ENCODE data around the gene DNM3. TPM values are rescaled to one million over a fixed set of nuclear protein-coding genes. Genes with fewer than 3 reads are reported as not detected.

Gene DNM3
- total and polyA plus RNA-seq, 2 donors (not counting 3 experiments of a cell fraction or from before 2014, with no cell fraction given), result 1.4 to 2.5 TPM

DNA sequence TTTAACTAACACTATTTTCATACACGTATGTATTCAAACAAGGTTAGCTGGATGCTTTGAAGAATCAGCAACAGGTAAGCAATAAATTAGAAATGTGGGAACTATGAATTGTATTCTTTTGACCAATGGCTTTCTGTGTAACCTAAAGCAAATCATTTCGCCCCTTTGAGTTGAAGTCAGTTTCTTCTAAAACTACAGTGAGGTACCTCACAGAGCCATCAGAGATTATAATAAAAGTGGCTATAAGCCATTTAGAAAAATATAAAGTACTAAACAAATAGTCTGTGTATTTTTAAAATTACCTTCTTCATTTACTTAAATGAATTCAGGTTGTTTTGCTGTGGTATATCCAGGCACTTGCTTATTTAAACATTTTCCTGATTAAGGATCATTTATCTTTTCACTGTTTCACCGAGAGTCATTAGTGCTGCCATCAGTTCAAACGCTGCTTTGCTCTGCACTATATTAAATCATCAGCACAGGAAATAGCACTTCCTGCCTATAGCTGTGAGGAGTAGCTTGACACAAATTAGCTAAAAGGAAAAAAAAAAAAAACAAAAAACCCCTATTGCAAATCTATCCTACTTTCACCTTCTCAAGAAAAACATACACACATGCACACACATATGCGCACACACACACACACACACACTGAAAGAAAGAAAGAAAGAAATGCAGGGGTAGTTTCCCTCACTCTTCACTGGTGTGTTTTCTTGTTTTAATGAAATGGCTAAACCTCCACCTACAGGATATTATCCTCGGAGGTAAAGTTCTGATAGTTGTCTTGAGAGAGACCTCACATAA, 539.3 kb downstream of the DNM3 start:
- Histone ChIP-seq H3K9me1 (replicated peaks; ENCODE audit: control insufficient read depth, extremely low read depth, insufficient read depth, low read length) (no peaks in the 10 kb centered on the region), H3K4me2 (ENCODE audit: insufficient read depth, low read length) (peak overlapping the region; percentile 89), H3K79me2 (ENCODE audit: control insufficient read depth, insufficient read depth, low read length) (no peaks in the 10 kb centered on the region), H3K9me3 (replicated peaks; ENCODE audit: control insufficient read depth, insufficient read depth, low read length) (no peaks in the 10 kb centered on the region), H3K4me3 (replicated peaks in 1 of 3; ENCODE audit: insufficient read depth in 1 of 3, low read depth in 1 of 3, low read length in 3 of 3) (peak overlapping the region in 1 of 3 experiments; percentile 24), H3K27ac (ENCODE audit: insufficient read depth, low read depth, low read length) (peak overlapping the region; percentile 73), H2AFZ (ENCODE audit: low read depth, low read length) (peak overlapping the region; percentile 91), H3K4me1 (ENCODE audit: control insufficient read depth, extremely low read depth, insufficient read depth, low read length) (peaks cover 39% of the 10 kb centered on the region), H3K27me3 (ENCODE audit: control insufficient read depth in 2 of 2, insufficient read depth in 2 of 2, low read length in 2 of 2) (no peaks in the 10 kb centered on the region), H4K20me1 (replicated peaks; ENCODE audit: control insufficient read depth, extremely low read depth, insufficient read depth, low read length) (no peaks in the 10 kb centered on the region), H3K9ac (replicated peaks; ENCODE audit: extremely low read depth, insufficient read depth, low read length) (peak overlapping the region; percentile 51), H3K36me3 (ENCODE audit: control insufficient read depth in 2 of 2, extremely low read depth in 1 of 2, insufficient read depth in 2 of 2, low read length in 2 of 2) (no peaks in the 10 kb centered on the region)
- intact Hi-C loops (cut with micrococcal nuclease), result loop anchor here (1.0 kb wide), 1 partner anchor 244 kb away; no protein-coding TSS in a partner anchor
- peak; percentile 65 for DNase-seq (ENCODE audit: low read depth, low spot score)
- POLR2A ChIA-PET, result no interaction called here
- CTCF ChIA-PET, result interaction anchor here (0.6 to 1.9 kb wide), 10 partner anchors 8 to 395 kb away, joined by 3 to 12 read pairs (median 4); no protein-coding TSS in a partner anchor
- BruUV-seq (replicated peaks), result no TSS peak
- TF ChIP-seq FOS (IDR thresholded peaks at IDR 0.05; ENCODE audit: borderline replicate concordance, insufficient read depth, low read length) (no peak), MYC (IDR thresholded peaks at IDR 0.05; ENCODE audit: low read depth, low read length) (no peak), JUN (IDR thresholded peaks at IDR 0.05; ENCODE audit: borderline replicate concordance, insufficient read depth, insufficient read length, low read depth) (no peak), GATA2 (IDR thresholded peaks at IDR 0.05; ENCODE audit: insufficient read depth, insufficient read length, low read depth, low read length) (no peak), POLR2AphosphoS5 (IDR thresholded peaks at IDR 0.05; ENCODE audit: insufficient read depth, low read depth, low read length) (no peak), EZH2 (IDR thresholded peaks at IDR 0.05; ENCODE audit: borderline replicate concordance, low read depth, low read length, severe bottlenecking) (no peak), POLR2A (IDR thresholded peaks at IDR 0.05; ENCODE audit: low read depth, low read length) (no peak)
- TF ChIP-seq, protein P1, sequence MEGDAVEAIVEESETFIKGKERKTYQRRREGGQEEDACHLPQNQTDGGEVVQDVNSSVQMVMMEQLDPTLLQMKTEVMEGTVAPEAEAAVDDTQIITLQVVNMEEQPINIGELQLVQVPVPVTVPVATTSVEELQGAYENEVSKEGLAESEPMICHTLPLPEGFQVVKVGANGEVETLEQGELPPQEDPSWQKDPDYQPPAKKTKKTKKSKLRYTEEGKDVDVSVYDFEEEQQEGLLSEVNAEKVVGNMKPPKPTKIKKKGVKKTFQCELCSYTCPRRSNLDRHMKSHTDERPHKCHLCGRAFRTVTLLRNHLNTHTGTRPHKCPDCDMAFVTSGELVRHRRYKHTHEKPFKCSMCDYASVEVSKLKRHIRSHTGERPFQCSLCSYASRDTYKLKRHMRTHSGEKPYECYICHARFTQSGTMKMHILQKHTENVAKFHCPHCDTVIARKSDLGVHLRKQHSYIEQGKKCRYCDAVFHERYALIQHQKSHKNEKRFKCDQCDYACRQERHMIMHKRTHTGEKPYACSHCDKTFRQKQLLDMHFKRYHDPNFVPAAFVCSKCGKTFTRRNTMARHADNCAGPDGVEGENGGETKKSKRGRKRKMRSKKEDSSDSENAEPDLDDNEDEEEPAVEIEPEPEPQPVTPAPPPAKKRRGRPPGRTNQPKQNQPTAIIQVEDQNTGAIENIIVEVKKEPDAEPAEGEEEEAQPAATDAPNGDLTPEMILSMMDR (IDR thresholded peaks at IDR 0.05; ENCODE audit: extremely low read depth in 1 of 2, insufficient read depth in 1 of 2, low read depth in 1 of 2, low read length in 2 of 2), result no peak
- TF ChIP-seq, protein P2, sequence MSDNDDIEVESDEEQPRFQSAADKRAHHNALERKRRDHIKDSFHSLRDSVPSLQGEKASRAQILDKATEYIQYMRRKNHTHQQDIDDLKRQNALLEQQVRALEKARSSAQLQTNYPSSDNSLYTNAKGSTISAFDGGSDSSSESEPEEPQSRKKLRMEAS (IDR thresholded peaks at IDR 0.05; ENCODE audit: insufficient read depth, insufficient read length), result no peak
- dilution Hi-C loops (cut with MboI; ENCODE audit: extremely low pct_ligation_motif_present, low sequenced_read_pairs), result no loop called here
- FAIRE-seq, result peak; percentile 79
